Calu3 (cell line): ENCODE data around the gene HNRNPUL2. TPM values are rescaled to one million over a fixed set of nuclear protein-coding genes. Genes with fewer than 3 reads are reported as not detected.

Experiments
- BruUV-seq: library from RNA; stranded (reverse); fragments of 400-500 nt; replicated peaks from 2 replicates; lab custom pipeline; 2021; lab: Mats Ljungman, UMichigan
- CTCF ChIA-PET: fragments of 300-600 bp; sonication (Branson Sonifier 250); formaldehyde crosslinking; loops from one replicate; lab custom pipeline; 2022; ENCODE audit warnings: antibody characterized with exemption; lab: Charles Lee
- DNase-seq: peaks from one replicate; pipeline ENCODE4 v3.0.0; 2022
- H3K27ac Mint-ChIP-seq: one replicate; pipeline ENCODE4 v1.8.0; 2022; ENCODE audit warnings: mixed read lengths; ENCODE audit not compliant: unreplicated experiment
- H3K27me3 Mint-ChIP-seq: one replicate; pipeline ENCODE4 v1.8.0; 2022; ENCODE audit warnings: mixed read lengths; ENCODE audit not compliant: unreplicated experiment
- H3K36me3 Mint-ChIP-seq: one replicate; pipeline ENCODE4 v1.8.0; 2022; ENCODE audit warnings: mild to moderate bottlenecking, moderate library complexity, mixed read lengths; ENCODE audit not compliant: insufficient read depth, unreplicated experiment
- H3K4me1 Mint-ChIP-seq: one replicate; pipeline ENCODE4 v1.8.0; 2022; ENCODE audit warnings: mild to moderate bottlenecking, low read depth, mixed read lengths; ENCODE audit not compliant: unreplicated experiment
- H3K4me3 Mint-ChIP-seq: one replicate; pipeline ENCODE4 v1.8.0; 2022; ENCODE audit warnings: mild to moderate bottlenecking, low read depth, moderate library complexity, mixed read lengths; ENCODE audit not compliant: unreplicated experiment
- H3K9me3 Mint-ChIP-seq: one replicate; pipeline ENCODE4 v1.8.0; 2022; ENCODE audit warnings: low read depth, mixed read lengths; ENCODE audit not compliant: unreplicated experiment
- intact Hi-C: fragments of 100-400 bp; cut with micrococcal nuclease; formaldehyde crosslinking; loops from one replicate; pipeline ENCODE4 v1.10.0; 2022; ENCODE audit not compliant: unreplicated experiment
- total RNA-seq: library from RNA; stranded (reverse); gene quantifications from 2 replicates; pipeline ENCODE4 v1.2.3, GENCODE V29; 2022
- TF ChIP-seq, protein P1 (sequence below): fragments of 200-600 bp; IDR thresholded peaks from one replicate; pipeline ENCODE4 v1.8.0; 2022; ENCODE audit warnings: antibody characterized with exemption; ENCODE audit not compliant: unreplicated experiment

Gene HNRNPUL2
- total RNA-seq, 1 experiment from 2014 or later = 52.7 TPM

- H3K4me3 Mint-ChIP-seq = peak overlapping the region; percentile 91
- TF ChIP-seq, protein P1, sequence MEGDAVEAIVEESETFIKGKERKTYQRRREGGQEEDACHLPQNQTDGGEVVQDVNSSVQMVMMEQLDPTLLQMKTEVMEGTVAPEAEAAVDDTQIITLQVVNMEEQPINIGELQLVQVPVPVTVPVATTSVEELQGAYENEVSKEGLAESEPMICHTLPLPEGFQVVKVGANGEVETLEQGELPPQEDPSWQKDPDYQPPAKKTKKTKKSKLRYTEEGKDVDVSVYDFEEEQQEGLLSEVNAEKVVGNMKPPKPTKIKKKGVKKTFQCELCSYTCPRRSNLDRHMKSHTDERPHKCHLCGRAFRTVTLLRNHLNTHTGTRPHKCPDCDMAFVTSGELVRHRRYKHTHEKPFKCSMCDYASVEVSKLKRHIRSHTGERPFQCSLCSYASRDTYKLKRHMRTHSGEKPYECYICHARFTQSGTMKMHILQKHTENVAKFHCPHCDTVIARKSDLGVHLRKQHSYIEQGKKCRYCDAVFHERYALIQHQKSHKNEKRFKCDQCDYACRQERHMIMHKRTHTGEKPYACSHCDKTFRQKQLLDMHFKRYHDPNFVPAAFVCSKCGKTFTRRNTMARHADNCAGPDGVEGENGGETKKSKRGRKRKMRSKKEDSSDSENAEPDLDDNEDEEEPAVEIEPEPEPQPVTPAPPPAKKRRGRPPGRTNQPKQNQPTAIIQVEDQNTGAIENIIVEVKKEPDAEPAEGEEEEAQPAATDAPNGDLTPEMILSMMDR = no peak
- peak overlapping the region; percentile 99 for H3K27ac Mint-ChIP-seq
- BruUV-seq = TSS peak; percentile 39
- DNase-seq = peak; percentile 51
- H3K36me3 Mint-ChIP-seq = peaks cover 62% of the 10 kb centered on the region
- intact Hi-C loops = no loop called here
- peaks cover 9% of the 10 kb centered on the region for H3K4me1 Mint-ChIP-seq
- H3K27me3 Mint-ChIP-seq = no peaks in the 10 kb centered on the region
- H3K9me3 Mint-ChIP-seq = no peaks in the 10 kb centered on the region
- CTCF ChIA-PET = interaction anchor here (0.8 to 2.0 kb wide), 4 partner anchors 12 to 91 kb away, joined by 3 to 6 read pairs (median 4); partner anchors contain the start of genes EEF1G, INTS5, MTA2 and TUT1
These were observed 62.7 kb downstream of the HNRNPUL2 start for GRCh38 chr11:62664405-62665074.

Other genes starting within 250 kb of the HNRNPUL2 start
- 246 and 253 TPM in 2 replicates for gene AHNAK, start 180.7 kb downstream of the HNRNPUL2 start, total RNA-seq
- gene EEF1G, start 153.6 kb downstream of the HNRNPUL2 start, total RNA-seq = 970 and 1,189 TPM in 2 replicates
- gene TUT1, start 135.9 kb downstream of the HNRNPUL2 start, total RNA-seq = 21.9 and 26.3 TPM in 2 replicates
- gene MTA2, start 125.6 kb downstream of the HNRNPUL2 start, total RNA-seq = 90.4 and 97.2 TPM in 2 replicates
- gene EML3, start 114.7 kb downstream of the HNRNPUL2 start, total RNA-seq = 43.3 and 51.4 TPM in 2 replicates
- 1.6 and 2.6 TPM in 2 replicates for gene ROM1, start 114.2 kb downstream of the HNRNPUL2 start, total RNA-seq
- gene B3GAT3, start 105.5 kb downstream of the HNRNPUL2 start, total RNA-seq = 31.5 and 32.7 TPM in 2 replicates
- 356 and 377 TPM in 2 replicates for gene GANAB, start 80.8 kb downstream of the HNRNPUL2 start, total RNA-seq
- 21.4 and 26.0 TPM in 2 replicates for gene INTS5, start 74.2 kb downstream of the HNRNPUL2 start, total RNA-seq
- gene C11orf98, start 62.2 kb downstream of the HNRNPUL2 start, total RNA-seq = 61.7 and 67.4 TPM in 2 replicates
- 17.7 and 23.1 TPM in 2 replicates for gene CSKMT, start 62.1 kb downstream of the HNRNPUL2 start, total RNA-seq
- gene UQCC3, start 55.8 kb downstream of the HNRNPUL2 start, total RNA-seq = 10.4 and 11.4 TPM in 2 replicates
- 16.4 and 21.3 TPM in 2 replicates for gene LBHD1, start 55.2 kb downstream of the HNRNPUL2 start, total RNA-seq
- gene UBXN1, start 48.4 kb downstream of the HNRNPUL2 start, total RNA-seq = 91.9 and 98.7 TPM in 2 replicates
- 0.71 and 1.5 TPM in 2 replicates for gene LRRN4CL, start 37.9 kb downstream of the HNRNPUL2 start, total RNA-seq
- 71.5 and 88.0 TPM in 2 replicates for gene BSCL2, start 20.0 kb downstream of the HNRNPUL2 start, total RNA-seq
- not detected in 2 replicates for gene GNG3, start 19.8 kb downstream of the HNRNPUL2 start, total RNA-seq
- 35.5 and 36.7 TPM in 2 replicates for gene TTC9C, start 1.0 kb upstream of the HNRNPUL2 start, total RNA-seq
- gene ZBTB3, start 26.7 kb upstream of the HNRNPUL2 start, total RNA-seq = 9.7 and 10.6 TPM in 2 replicates
- gene POLR2G, start 34.1 kb upstream of the HNRNPUL2 start, total RNA-seq = 83.4 and 86.9 TPM in 2 replicates
- gene TAF6L, start 43.9 kb upstream of the HNRNPUL2 start, total RNA-seq = 26.0 and 28.9 TPM in 2 replicates
- gene TMEM179B, start 59.9 kb upstream of the HNRNPUL2 start, total RNA-seq = 65.6 and 72.3 TPM in 2 replicates
- gene TMEM223, start 64.5 kb upstream of the HNRNPUL2 start, total RNA-seq = 19.4 and 20.5 TPM in 2 replicates
- 48.0 and 51.6 TPM in 2 replicates for gene NXF1, start 78.0 kb upstream of the HNRNPUL2 start, total RNA-seq
- 38.3 and 39.2 TPM in 2 replicates for gene STX5, start 104.6 kb upstream of the HNRNPUL2 start, total RNA-seq
- not detected in 2 replicates for gene TEX54, start 105.4 kb upstream of the HNRNPUL2 start, total RNA-seq
- gene WDR74, start 112.1 kb upstream of the HNRNPUL2 start, total RNA-seq = 87.7 and 97.4 TPM in 2 replicates
- gene SLC3A2, start 153.4 kb upstream of the HNRNPUL2 start, total RNA-seq = 410 and 444 TPM in 2 replicates
- not detected in 2 replicates for gene CHRM1, start 193.9 kb upstream of the HNRNPUL2 start, total RNA-seq